IPS DF 4.7 (cell line): ENCODE data around the gene HBM.
"Not testable (repeated sequence)": the region's sequence is repeated elsewhere in the genome, so short reads cannot be mapped to it uniquely, and the experiment has no call there.

Experiments used
- DNase-seq: peaks from one replicate; pipeline ENCODE4 v3.0.0-alpha.2; 2013; ENCODE audit warnings: low spot score; ENCODE audit errors: extremely low read depth

The HBM gene

DNA sequence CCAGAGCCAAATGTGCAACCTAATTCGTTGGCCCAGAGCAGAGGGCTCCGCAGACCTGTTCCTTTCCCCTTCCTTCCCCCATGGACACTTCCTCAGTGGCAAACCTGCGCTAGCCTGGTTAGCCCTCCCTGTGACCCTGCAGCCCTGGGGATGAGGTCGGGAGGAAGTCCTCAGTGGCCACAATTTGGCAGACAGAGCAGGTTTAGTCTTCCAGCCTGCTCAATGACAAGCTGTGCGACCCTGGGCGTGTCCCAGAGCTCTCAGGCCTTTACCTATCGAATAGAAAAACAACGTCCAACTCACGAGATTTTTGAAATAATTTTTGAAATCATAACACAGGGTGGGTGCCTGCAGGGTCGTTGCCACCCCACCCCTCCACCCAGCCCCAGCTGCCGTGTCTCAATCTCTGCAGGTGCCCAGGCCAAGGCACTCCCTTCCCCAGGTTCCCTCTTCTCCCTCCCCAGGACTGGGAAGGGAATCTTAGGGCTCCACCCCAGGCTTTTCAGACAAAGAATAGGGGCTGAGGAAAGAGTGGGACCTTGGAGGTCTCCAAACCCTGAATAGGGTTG, 1.4 kb downstream of the HBM start:
- no peak for DNase-seq

GRCh38 chr16:168424-168823, 2.6 kb downstream of the HBM start:
- no peak for DNase-seq

GRCh38 chr16:169014-169413, 3.2 kb downstream of the HBM start:
- DNase-seq: no peak

GRCh38 chr16:170088-170507, 4.3 kb downstream of the HBM start:
- not testable (repeated sequence) for DNase-seq

- DNase-seq: no peak
Observed at GRCh38 chr16:170788-171187, 5.0 kb downstream of the HBM start.

GRCh38 chr16:172374-172941, 6.7 kb downstream of the HBM start, which contains the start of gene HBA2:
HBA2 (plus strand) TSS chr16:172876; CDS start chr16:172913, 37 bp downstream.
- DNase-seq: not testable (repeated sequence)

GRCh38 chr16:173211-173854, 7.6 kb downstream of the HBM start:
- DNase-seq: not testable (repeated sequence)

DNA sequence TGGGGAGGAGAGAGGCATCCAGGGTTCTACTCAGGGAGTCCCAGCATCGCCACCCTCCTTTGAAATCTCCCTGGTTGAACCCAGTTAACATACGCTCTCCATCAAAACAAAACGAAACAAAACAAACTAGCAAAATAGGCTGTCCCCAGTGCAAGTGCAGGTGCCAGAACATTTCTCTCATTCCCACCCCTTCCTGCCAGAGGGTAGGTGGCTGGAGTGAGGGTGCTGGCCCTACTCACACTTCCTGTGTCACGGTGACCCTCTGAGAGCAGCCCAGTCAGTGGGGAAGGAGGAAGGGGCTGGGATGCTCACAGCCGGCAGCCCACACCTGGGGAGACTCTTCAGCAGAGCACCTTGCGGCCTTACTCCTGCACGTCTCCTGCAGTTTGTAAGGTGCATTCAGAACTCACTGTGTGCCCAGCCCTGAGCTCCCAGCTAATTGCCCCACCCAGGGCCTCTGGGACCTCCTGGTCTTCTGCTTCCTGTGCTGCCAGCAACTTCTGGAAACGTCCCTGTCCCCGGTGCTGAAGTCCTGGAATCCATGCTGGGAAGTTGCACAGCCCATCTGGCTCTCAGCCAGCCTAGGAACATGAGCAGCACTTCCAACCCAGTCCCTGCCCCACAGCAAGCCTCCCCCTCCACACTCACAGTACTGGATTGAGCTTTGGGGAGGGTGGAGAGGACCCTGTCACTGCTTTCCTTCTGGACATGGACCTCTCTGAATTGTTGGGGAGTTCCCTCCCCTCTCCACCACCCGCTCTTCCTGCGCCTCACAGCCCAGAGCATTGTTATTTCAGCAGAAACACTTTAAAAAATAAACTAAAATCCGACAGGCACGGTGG, 8.4 kb downstream of the HBM start:
- not testable (repeated sequence) for DNase-seq

DNA sequence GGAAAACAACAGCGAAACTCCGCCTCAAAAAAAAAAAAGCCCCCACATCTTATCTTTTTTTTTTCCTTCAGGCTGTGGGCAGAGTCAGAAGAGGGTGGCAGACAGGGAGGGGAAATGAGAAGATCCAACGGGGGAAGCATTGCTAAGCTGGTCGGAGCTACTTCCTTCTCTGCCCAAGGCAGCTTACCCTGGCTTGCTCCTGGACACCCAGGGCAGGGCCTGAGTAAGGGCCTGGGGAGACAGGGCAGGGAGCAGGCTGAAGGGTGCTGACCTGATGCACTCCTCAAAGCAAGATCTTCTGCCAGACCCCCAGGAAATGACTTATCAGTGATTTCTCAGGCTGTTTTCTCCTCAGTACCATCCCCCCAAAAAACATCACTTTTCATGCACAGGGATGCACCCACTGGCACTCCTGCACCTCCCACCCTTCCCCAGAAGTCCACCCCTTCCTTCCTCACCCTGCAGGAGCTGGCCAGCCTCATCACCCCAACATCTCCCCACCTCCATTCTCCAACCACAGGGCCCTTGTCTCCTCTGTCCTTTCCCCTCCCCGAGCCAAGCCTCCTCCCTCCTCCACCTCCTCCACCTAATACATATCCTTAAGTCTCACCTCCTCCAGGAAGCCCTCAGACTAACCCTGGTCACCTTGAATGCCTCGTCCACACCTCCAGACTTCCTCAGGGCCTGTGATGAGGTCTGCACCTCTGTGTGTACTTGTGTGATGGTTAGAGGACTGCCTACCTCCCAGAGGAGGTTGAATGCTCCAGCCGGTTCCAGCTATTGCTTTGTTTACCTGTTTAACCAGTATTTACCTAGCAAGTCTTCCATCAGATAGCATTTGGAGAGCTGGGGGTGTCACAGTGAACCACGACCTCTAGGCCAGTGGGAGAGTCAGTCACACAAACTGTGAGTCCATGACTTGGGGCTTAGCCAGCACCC, 9.5 kb downstream of the HBM start:
- no peak for DNase-seq

DNA sequence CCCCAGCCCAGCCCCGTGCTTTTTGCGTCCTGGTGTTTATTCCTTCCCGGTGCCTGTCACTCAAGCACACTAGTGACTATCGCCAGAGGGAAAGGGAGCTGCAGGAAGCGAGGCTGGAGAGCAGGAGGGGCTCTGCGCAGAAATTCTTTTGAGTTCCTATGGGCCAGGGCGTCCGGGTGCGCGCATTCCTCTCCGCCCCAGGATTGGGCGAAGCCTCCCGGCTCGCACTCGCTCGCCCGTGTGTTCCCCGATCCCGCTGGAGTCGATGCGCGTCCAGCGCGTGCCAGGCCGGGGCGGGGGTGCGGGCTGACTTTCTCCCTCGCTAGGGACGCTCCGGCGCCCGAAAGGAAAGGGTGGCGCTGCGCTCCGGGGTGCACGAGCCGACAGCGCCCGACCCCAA, 10.2 kb downstream of the HBM start:
- DNase-seq: not testable (repeated sequence)

GRCh38 chr16:176477-177382, 11.0 kb downstream of the HBM start, which contains the start of gene HBA1:
HBA1 (plus strand) TSS chr16:176680; CDS start chr16:176717, 37 bp downstream.
- not testable (repeated sequence) for DNase-seq

GRCh38 chr16:177394-177822, 11.6 kb downstream of the HBM start:
- DNase-seq: no peak

DNA sequence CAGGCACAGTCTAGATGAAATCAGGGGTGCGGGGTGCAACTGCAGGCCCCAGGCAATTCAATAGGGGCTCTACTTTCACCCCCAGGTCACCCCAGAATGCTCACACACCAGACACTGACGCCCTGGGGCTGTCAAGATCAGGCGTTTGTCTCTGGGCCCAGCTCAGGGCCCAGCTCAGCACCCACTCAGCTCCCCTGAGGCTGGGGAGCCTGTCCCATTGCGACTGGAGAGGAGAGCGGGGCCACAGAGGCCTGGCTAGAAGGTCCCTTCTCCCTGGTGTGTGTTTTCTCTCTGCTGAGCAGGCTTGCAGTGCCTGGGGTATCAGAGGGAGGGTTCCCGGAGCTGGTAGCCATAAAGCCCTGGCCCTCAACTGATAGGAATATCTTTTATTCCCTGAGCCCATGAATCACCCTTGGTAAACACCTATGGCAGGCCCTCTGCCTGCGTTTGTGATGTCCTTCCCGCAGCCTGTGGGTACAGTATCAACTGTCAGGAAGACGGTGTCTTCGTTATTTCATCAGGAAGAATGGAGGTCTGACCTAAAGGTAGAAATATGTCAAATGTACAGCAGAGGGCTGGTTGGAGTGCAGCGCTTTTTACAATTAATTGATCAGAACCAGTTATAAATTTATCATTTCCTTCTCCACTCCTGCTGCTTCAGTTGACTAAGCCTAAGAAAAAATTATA, 12.3 kb downstream of the HBM start:
- DNase-seq: no peak

GRCh38 chr16:178668-179015, 12.9 kb downstream of the HBM start:
- DNase-seq: no peak

GRCh38 chr16:179211-180092, 13.7 kb downstream of the HBM start:
- no peak for DNase-seq

DNA sequence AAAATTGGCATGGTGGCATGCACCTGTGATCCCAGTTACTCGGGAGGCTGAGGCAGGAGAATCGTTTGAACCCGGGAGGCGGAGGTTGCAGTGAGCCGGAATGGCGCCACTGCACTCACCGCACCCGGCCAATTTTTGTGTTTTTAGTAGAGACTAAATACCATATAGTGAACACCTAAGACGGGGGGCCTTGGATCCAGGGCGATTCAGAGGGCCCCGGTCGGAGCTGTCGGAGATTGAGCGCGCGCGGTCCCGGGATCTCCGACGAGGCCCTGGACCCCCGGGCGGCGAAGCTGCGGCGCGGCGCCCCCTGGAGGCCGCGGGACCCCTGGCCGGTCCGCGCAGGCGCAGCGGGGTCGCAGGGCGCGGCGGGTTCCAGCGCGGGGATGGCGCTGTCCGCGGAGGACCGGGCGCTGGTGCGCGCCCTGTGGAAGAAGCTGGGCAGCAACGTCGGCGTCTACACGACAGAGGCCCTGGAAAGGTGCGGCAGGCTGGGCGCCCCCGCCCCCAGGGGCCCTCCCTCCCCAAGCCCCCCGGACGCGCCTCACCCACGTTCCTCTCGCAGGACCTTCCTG, 14.4 kb downstream of the HBM start, which contains the start of gene HBQ1:
TSS of gene HBQ1 (plus strand) at position 359 of the 575 bp plus-strand sequence. CDS start at position 387, 28 bp downstream.
- DNase-seq: no peak

- DNase-seq: no peak
Observed at GRCh38 chr16:180681-181564, 15.1 kb downstream of the HBM start.
